Transverse colon (tissue), 4 donors: Measurements from ENCODE around the gene LIMK2.
"Not testable (repeated sequence)": the region's sequence is repeated elsewhere in the genome, so short reads cannot be mapped to it uniquely, and the experiment has no call there.

ENCODE experiments used
- CTCF ChIP-seq, 5 experiments: fragments of 200-600 bp in 3 of 5; fragments of 450-650 bp in 2 of 5; sonication (generic) in 3 of 5; IDR thresholded peaks; 1 replicate in 2 of 5; 2 replicates in 3 of 5; pipeline ENCODE4 v1.5.1; 2016 to 2017; ENCODE audit warnings: antibody characterized with exemption in 5 of 5, inconsistent platforms in 3 of 5, mild to moderate bottlenecking in 2 of 5, moderate library complexity in 1 of 5
- EP300 ChIP-seq: sonication (generic); formaldehyde crosslinking; IDR thresholded peaks from one replicate; pipeline ENCODE4 v1.6.1; 2017; ENCODE audit warnings: antibody characterized with exemption, low read depth
- POLR2A ChIP-seq: fragments of 450-650 bp; IDR thresholded peaks from one replicate; pipeline ENCODE4 v1.6.1; 2016; ENCODE audit warnings: antibody characterized with exemption, mild to moderate bottlenecking, moderate library complexity
- POLR2AphosphoS5 ChIP-seq, 3 donors: sonication (generic); formaldehyde crosslinking; IDR thresholded peaks; one replicate each; pipeline ENCODE4 v1.6.1; 2016; ENCODE audit warnings: antibody characterized with exemption in 3 of 3

- not testable (repeated sequence) for TF ChIP-seq CTCF (IDR thresholded peaks at IDR 0.05); POLR2AphosphoS5 (IDR thresholded peaks at IDR 0.05); POLR2A; EP300
Measured at GRCh38 chr22:31205059-31205458, 7.0 kb upstream of the LIMK2 start.
